Measurements from ENCODE around the gene ARHGAP42. TPM values are rescaled to one million over a fixed set of nuclear protein-coding genes. Genes with fewer than 3 reads are reported as not detected.

The ARHGAP42 gene
- total RNA-seq, 1 donor from 2014 or later = 12.0 TPM

DNA sequence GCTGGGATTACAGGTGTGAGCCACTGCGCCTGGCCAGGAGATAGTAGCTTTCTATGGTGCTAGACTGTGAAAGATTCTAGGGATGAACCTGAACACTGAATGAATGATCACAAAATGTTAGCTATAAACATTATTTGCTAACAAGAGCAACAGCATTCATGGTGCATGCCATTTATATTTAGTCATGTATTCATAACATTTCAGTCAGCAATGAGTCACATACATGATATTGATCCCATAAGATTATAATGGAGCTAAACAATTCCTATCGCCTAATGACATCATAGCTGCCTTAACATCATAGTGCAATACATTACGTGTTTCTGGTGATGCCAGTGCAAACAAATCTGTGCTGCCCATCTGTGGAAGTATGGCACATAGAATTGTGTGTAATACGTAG, 164.1 kb downstream of the ARHGAP42 start:
- intact Hi-C loops (cut with DNase I) = no loop called here

DNA sequence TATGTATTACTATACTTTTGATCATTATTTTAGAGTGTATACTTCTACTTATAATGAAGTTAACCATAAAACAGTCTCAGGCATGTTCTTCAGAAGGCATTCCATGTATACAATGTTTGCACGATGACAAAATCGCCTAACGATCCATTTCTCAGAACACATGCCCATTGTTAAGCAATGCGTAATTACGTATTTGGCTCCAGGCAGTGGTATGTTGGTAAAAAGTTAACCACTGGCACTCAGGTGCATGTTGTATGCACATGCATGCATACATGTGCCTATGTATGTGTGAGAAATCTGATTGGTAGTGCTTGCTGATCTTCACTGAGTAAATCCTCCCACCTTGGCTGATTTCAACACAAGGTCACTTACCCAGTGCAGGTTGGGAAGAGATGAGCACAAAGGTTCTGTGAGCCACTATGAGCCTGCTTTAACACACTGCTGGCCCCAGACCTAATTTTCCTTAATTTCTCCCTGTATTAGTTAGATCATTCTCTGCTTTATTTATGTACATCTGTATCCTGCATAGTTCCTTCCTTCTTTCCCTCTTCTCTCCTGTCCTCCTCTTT, 164.6 kb downstream of the ARHGAP42 start:
- intact Hi-C loops (cut with DNase I) = loop anchor here (2.0 kb wide), 1 partner anchor 167 kb away; no protein-coding TSS in a partner anchor

More for the DNA sequence above, 164.1 kb downstream of the ARHGAP42 start:
- no peak for DNase-seq (ENCODE audit: low spot score)

DNA sequence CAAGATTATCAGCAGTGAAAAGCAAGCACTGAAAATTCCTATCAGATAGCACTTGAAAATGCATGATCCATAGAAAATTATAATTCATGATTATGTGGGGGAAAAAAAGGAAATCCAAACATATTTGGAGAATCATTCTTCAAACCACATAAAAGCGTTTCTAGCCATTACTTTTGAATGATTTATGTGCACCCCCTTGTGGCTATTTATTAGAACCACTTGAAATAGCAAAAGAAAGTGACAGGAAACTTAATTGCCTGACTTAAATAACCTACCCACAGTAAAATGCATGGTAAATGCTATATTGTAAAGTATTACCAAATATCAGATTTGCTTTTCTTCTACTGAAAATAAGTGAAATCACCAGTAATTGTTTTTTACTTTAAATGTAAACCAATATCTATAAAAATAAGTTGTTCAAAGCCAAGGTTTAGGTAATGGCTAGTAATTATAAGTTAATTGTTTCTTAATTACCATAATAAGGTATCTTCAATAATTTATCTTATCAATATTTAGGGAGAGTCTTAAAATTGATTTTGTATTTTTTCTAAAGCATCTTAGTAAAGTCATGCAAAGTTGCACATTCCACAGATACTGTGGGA, 168.5 kb downstream of the ARHGAP42 start:
- intact Hi-C loops (cut with DNase I) = loop anchor here (2.0 kb wide), 1 partner anchor 279 kb away; no protein-coding TSS in a partner anchor
- no peak for DNase-seq (ENCODE audit: low spot score)

More for the DNA sequence above, 164.6 kb downstream of the ARHGAP42 start:
- DNase-seq (ENCODE audit: low spot score) = no peak

DNA sequence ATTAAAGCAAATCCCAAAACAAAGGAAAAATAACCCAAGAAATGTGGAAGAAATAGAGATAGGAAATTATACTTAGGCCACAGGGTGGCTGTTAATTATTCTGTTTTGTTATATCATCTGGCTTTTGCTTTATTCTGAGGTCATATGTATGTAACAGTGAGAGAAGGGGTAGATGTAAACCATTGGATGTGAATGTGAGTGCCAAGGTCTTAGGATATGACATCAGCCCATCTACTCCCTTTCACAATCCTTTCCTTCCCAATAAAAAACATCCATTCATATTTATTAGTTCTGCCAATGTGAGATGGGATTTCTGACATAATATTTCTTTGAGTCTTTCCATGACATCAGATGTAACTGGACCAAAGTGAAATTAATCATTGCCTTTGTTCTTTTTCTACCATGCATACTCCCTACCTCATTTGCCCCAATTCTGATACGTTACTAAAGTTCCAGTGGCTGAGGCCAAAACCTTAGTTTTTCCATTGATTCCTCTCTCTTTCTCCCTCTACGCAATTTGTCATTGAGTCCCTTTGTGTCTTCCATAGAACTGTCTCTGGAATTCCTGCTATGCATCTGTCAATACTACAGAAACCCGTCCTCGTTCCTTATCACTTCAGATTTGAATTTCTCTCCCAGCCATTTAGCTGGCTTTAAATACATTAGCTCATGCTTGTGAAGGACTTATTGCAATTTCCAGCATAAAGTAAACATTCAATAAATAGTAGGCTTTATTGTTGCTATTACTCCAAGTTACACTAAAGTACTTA, 170.3 kb downstream of the ARHGAP42 start:
- DNase-seq (ENCODE audit: low spot score) = no peak
- intact Hi-C loops (cut with DNase I) = no loop called here

DNA sequence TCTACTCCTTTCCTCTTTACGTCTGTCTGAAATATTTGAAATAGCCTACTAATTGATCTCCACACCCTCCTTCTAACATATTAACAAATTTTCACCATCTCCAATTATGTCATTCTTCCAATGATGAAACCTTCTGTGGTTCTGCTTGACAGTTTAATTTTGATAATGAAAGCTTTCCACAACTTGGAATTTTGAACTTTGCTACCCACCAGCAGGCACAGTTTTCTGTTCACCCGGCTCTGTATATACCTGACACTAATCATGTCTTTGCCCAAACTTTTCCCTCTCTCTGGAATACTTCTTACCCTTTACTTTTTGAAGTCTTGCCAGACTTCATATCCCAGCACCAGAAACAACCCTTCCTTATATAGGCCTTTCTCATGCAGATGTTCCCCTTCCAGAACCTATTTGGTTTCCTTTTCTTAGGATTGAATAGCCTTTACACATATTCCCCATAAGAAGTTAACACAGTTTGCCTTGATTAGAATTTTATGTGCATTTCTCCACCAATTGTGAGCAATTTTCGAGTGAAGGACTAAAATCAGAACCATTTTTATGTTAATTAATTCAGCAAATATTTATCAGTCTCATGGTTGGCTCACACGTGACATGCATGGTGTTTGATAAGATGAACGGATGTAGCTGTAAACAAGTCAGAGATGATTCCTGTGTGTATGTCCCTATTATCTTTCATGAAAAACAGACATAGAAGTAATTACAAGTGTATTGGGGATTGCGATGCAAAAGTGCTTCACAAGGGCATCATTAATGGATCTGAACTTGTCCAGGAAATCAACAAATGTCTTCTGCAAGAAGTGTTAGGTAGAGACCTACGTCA, 173.4 kb downstream of the ARHGAP42 start:
- no peak for DNase-seq (ENCODE audit: low spot score)
- intact Hi-C loops (cut with DNase I) = loop anchor here (5.0 kb wide), 1 partner anchor 72 kb away; no protein-coding TSS in a partner anchor

DNA sequence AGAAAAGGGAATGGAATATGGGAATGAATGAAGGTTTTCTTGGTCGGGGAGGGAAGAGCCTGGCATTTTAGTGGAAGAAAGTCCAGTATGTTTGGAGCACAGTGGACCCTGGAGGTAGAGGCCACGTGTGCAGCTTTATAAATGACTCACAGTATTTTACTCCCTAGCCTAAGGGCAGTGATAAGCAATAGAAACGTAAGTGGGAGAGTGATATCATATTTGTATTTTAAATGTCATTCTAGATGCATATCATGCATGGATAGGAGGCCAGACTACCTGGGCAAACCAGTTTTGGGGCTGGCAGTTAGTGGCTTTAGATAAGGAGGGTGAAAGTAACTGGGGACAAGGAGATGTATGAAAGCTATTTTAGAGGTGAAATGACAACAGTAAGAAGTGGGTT, 174.1 kb downstream of the ARHGAP42 start:
- intact Hi-C loops (cut with DNase I) = loop anchor here (5.0 kb wide), 1 partner anchor 71 kb away; no protein-coding TSS in a partner anchor
- no peak for DNase-seq (ENCODE audit: low spot score)

DNA sequence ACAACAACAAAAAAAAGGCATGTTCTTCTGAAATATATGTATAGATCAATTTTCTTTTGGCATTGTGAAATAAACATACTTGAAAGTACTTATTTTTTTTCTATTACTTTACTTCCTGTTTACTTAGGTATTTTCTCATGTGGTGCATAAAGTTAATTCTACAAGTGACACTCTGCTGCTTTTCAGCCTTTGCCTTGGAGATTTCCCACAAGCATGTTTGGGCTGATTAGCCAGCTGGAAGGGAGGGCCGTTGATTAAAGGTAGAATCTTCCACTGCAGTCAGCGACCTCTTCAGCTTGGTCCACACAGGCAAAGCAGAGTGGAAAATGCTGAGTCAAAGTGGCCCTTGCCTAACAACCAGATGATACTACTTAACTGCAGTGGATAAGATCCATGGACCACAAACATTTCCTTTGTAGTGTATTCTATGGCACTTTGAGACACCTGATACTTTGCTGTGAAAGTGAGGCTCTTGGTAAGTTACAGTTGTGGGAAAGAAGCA, 176.0 kb downstream of the ARHGAP42 start:
- intact Hi-C loops (cut with DNase I) = loop anchor here (5.0 kb wide), 1 partner anchor 69 kb away; no protein-coding TSS in a partner anchor
- no peak for DNase-seq (ENCODE audit: low spot score)

DNA sequence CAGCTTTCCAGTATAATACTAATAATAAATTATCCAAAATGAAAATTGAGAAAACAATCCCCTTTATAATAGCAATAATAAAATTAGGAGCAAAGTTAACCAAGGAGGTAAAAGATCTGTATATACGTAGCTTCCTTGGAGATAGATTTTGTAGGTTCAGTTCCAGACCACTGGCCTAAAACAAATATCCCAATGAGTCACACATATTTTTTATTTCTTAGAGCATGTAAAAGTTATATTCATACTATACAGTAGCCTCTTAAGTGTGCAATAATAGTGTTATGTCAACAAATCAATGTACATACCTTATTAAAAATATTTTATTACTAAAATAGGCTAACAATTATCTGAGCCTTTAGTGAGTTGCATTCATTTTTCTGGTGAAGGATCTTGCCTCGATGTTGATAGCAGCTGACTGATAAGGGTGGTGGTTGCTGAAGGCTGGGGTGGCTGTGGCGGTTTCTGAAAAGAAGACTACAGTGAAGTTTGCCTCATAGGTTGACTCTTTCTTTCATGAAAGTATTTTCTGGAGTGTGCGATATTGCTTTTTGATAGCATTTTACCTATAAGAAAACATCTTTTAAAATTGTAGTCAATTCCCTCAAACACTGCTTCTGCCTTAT, 178.5 kb downstream of the ARHGAP42 start:
- no peak for DNase-seq (ENCODE audit: low spot score)
- intact Hi-C loops (cut with DNase I) = no loop called here

DNA sequence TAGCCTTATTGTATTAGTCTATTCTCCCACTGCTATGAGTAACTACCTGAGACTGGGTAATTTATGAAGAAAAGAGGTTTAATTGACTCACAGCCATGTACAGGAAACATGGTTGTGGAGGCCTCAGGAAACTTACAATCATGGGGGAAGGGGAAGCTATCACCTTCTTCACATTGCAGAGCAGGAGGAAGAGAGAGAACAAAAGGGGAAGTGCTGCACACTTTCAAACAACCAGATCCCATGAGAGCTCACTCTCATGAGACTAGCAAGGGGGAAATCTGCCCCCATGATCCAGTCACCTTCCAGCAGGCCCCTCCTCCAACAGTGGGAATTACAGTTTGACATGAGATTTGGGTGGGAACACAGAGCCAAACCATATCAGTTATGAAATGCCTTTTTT, 179.4 kb downstream of the ARHGAP42 start:
- intact Hi-C loops (cut with DNase I) = no loop called here
- no peak for DNase-seq (ENCODE audit: low spot score)

DNA sequence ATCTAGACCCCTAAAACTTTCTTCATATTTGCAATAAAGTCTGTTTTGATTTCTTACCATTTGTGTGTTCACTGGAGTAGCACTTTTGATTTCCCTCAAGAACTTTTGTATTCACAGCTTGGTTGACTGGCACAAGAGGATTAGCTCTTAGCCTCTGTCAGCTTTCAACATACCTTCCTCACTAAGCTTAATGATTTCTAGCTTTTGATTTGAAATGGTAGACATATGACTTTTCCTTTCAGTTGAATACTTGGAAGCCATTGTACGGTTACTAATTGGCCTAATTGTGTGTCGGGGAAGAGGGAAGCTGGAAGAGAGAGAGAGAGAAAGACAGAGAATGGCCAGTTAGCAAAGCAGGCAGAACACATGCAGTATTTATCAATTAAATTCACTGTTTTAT, 180.5 kb downstream of the ARHGAP42 start:
- DNase-seq (ENCODE audit: low spot score) = no peak
- intact Hi-C loops (cut with DNase I) = no loop called here

DNA sequence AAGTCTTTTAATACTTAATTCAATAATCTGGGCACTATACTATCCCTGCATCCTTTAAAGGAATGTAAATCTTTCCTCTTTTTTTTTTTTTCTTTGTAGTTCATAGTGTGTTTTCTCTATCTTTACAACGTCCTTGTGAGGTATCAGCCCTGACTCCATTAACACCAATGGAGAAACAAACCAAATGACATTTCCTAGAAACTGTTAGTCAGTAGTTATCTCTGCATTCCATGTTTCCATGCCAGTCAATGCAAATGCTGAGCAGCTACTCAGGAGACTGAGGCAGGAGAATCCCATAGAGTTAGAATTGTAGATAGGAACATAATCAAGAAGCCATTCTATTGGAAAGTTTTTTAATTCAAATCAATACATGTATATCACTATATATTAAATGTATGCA, 182.2 kb downstream of the ARHGAP42 start:
- intact Hi-C loops (cut with DNase I) = no loop called here
- no peak for DNase-seq (ENCODE audit: low spot score)

DNA sequence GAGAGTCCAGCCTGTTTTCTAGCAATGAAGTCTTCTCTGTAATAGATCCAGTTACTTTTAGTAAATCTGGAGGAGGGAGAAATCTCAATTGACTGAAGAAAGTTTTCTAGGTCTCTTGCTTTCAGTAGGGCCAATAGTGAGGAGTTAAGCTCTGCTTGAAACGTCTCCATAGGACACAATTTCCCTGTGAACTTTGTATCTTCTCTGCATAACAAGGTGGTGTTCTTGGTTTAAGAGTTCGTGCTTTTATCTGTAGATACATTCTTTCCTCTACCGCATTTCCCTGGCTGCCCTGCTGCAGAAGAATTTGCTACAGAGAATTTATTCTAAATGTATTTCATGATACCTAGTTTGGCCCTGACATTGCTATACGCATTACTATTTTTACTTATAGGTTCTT, 183.1 kb downstream of the ARHGAP42 start:
- no peak for DNase-seq (ENCODE audit: low spot score)
- intact Hi-C loops (cut with DNase I) = no loop called here

DNA sequence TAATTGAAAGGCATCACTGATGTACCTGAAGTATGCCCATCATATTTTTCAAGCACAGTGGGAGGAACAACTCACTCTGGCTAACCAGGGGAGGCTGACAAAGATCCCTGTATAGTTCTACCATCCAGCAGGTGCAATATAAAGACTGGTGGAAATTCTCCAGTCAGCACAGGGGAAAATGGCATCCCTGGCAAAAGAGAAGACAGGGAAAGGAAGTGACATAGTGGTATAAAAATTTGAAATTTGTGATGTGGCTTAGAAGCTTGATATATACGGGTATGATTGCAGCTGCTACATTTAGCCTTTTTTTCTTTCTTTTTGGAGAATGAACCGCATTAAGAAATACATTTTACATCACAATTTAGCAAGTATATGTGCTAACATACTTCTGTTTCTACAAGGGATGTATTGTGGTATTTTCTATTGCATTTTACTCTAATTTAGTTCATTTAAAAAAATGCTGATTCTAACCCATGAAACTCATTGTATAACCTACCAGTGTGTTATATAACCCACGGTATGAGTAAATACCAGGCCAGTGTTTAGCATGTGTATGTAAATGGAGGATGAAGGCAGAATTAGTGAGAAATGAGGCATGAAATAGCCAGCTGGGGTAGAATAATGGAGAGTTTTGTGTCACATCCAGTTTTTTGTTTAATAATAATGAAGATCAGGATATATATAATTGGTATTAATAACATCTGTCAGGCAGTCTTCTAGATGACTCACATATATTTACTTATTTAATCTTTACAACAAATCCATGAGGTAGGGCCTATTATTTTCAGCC, 186.1 kb downstream of the ARHGAP42 start:
- no peak for DNase-seq (ENCODE audit: low spot score)

DNA sequence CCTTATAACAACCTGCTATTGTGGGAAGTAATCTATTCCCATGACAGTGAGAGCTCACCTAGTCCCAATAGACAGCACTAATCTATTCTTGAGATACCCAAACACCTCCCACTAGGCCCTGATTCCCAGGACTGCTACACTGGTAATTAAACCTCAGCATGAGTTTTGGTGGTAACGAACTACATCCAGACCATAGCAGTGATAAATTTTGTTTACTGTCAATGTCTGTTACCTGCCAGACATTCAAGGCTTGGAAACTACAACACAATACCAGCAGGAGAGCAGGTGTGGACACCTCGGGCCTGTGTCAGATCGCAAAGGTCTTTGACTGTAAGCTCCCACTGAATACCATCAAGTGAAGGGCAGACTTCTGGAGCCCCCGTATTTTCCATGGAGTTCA, 187.1 kb downstream of the ARHGAP42 start:
- no peak for DNase-seq (ENCODE audit: low spot score)
- intact Hi-C loops (cut with DNase I) = no loop called here

More for the DNA sequence above, 186.1 kb downstream of the ARHGAP42 start:
- intact Hi-C loops (cut with DNase I) = no loop called here

DNA sequence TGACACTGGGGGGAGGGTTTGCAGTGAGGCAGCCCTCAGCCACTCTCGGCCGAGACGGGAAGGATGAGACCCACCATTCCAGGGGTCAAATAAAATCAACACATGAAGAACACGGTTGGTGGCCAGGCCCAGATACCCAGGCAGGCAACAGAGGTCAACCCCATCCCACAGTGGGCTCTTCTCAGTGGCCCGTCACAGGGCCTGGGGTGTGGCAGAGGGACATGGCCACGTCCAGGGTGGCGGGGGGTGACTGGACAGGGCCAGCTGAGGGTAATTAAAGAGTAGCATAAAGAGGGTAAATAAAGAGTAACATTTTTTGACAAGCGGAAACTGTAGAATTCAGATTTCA, 188.4 kb downstream of the ARHGAP42 start:
- DNase-seq (ENCODE audit: low spot score) = no peak
- intact Hi-C loops (cut with DNase I) = no loop called here

DNA sequence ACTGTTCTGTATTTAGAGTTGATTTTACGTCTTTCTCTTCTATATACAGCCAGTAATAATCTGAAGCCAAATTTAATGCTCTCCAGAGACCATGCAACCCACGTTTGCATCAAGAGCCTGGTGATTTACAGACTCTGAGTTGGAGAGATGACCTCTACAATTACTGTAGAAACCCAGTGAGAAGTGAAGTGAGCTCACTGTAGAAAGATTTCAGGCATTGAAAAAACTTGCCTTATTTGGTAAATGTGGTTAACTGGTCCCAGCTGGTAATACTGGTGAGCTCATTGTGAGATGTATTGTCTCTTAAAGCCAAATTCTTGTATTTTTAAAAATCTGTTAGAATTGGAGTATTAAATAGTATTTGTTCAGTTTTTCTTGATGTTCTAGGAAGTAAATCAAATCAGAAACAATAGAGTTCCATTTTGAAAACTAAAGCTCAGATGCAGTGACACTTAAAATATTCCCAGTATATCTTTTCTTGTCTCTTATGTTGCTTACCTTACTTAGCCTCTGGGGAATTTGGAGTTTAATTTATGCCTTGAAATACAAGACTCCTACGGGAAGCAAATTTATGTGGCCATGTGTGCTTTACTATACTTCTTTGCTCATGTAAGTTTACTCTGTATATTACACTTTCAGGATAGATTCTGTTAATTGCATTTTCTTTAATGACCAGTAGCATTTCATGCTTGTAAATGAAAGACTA, 189.9 kb downstream of the ARHGAP42 start:
- intact Hi-C loops (cut with DNase I) = no loop called here
- no peak for DNase-seq (ENCODE audit: low spot score)

DNA sequence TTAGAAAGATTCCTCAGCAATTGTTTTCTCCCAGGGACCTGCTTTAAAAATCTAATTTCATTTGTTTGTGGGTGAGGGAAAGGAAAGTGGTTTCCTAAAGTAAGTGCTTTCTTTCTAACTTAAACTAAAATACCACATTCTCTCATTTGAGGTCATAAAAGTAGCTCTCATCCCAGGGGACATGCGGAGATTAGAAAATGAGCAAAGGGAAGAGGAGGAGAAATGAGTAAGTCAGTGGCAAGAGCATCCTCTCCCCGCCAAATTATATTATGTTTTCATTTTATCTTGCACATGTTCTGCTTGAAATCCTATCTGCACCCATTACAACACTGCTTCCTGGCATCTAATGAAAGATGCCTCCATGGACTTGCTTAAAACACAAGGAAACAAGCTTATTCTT, 191.4 kb downstream of the ARHGAP42 start:
- intact Hi-C loops (cut with DNase I) = no loop called here
- no peak for DNase-seq (ENCODE audit: low spot score)

DNA sequence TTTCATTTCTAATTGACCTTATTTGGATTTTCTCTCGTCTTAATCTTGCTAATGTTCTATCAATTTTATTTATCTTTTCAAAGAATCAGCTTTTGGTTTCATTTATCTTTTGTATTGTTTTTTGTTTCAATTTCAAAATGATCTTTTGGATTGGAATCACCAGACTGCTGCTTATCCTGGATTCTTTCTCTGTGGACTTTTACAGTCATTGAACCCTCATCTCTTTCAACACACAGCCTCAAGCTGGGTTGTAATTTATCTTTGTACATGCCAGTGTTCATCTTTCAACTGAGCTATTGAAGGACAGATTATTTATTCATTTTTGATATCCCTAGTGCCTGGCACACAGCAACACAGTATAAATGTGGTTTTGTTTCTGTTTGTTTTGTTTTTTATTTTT, 195.9 kb downstream of the ARHGAP42 start:
- intact Hi-C loops (cut with DNase I) = no loop called here
- DNase-seq (ENCODE audit: low spot score) = no peak

Measured in cardiac septum (tissue), 1 donor.